ENCODE measurements around the gene STK40. TPM values are rescaled to one million over a fixed set of nuclear protein-coding genes. Genes with fewer than 3 reads are reported as not detected.

The STK40 gene
- total and polyA plus RNA-seq, 2 donors from 2014 or later, result 30.9 to 39.2 TPM

- Histone ChIP-seq H3K36me3 (ENCODE audit: control insufficient read depth in 2 of 3, insufficient read depth in 3 of 3, low read length in 3 of 3) (peaks cover 2 to 45% (median 30%) of the 10 kb centered on the region in 3 donors), H3K9ac (ENCODE audit: low read length in 3 of 3) (no peak overlapping the region), H3K9me3 (ENCODE audit: control insufficient read depth in 2 of 3, insufficient read depth in 1 of 3, low read length in 3 of 3) (no peaks in the 10 kb centered on the region), H3K27me3 (ENCODE audit: control insufficient read depth, insufficient read depth, low read length) (no peaks in the 10 kb centered on the region), H3K4me3 (ENCODE audit: low read length in 3 of 3) (no peak overlapping the region), H3K4me1 (ENCODE audit: control insufficient read depth in 2 of 3, insufficient read depth in 2 of 3, low read depth in 1 of 3, low read length in 3 of 3) (peaks cover 5 to 23% (median 10%) of the 10 kb centered on the region in 3 donors), H3K27ac (ENCODE audit: low read depth in 2 of 2, low read length in 2 of 2) (no peak overlapping the region)
- DNase-seq (peak in 1 of 5 donors; percentile 51), FAIRE-seq (no peak)
- intact Hi-C loops (cut with DNase I), result no loop called here
- no peak for TF ChIP-seq CTCF (IDR thresholded peaks at IDR 0.05; ENCODE audit: borderline replicate concordance, extremely low read depth, insufficient read depth)
Observed at GRCh38 chr1:36352125-36352909, 33.4 kb downstream of the STK40 start.

- Histone ChIP-seq H3K9ac (ENCODE audit: low read length in 3 of 3) (no peak overlapping the region), H3K4me3 (ENCODE audit: low read length in 3 of 3) (no peak overlapping the region), H3K27me3 (ENCODE audit: control insufficient read depth, insufficient read depth, low read length) (no peaks in the 10 kb centered on the region), H3K27ac (ENCODE audit: low read depth in 2 of 2, low read length in 2 of 2) (peak overlapping the region; percentile 34 to 51), H3K9me3 (ENCODE audit: control insufficient read depth in 2 of 3, insufficient read depth in 1 of 3, low read length in 3 of 3) (no peaks in the 10 kb centered on the region), H3K36me3 (ENCODE audit: control insufficient read depth in 2 of 3, insufficient read depth in 3 of 3, low read length in 3 of 3) (peaks cover 2 to 45% (median 29%) of the 10 kb centered on the region in 3 donors), H3K4me1 (ENCODE audit: control insufficient read depth in 2 of 3, insufficient read depth in 2 of 3, low read depth in 1 of 3, low read length in 3 of 3) (peaks cover 5 to 23% (median 10%) of the 10 kb centered on the region in 3 donors)
- intact Hi-C loops (cut with DNase I), result no loop called here
- DNase-seq (peak in 4 of 5 donors; percentile 52 to 76 (median 56)), FAIRE-seq (no peak)
- TF ChIP-seq CTCF (IDR thresholded peaks at IDR 0.05; ENCODE audit: borderline replicate concordance, extremely low read depth, insufficient read depth), result no peak
Observed at GRCh38 chr1:36351227-36351977, 34.3 kb downstream of the STK40 start.

GRCh38 chr1:36350659-36351226 lies 35.0 kb downstream of the STK40 start:
- H3K27ac ChIP-seq (ENCODE audit: low read depth in 2 of 2, low read length in 2 of 2), result peak overlapping the region; percentile 29 to 47
- no peak overlapping the region for H3K4me3 ChIP-seq (ENCODE audit: low read length in 3 of 3)
- intact Hi-C loops (cut with DNase I), result no loop called here
- no peak overlapping the region for H3K9ac ChIP-seq (ENCODE audit: low read length in 3 of 3)
- FAIRE-seq, result no peak
- no peaks in the 10 kb centered on the region for H3K27me3 ChIP-seq (ENCODE audit: control insufficient read depth, insufficient read depth, low read length)
- peak in 1 of 5 donors; percentile 89 for DNase-seq
- H3K36me3 ChIP-seq (ENCODE audit: control insufficient read depth in 2 of 3, insufficient read depth in 3 of 3, low read length in 3 of 3), result peaks cover 2 to 42% (median 29%) of the 10 kb centered on the region in 3 donors
- TF ChIP-seq CTCF (IDR thresholded peaks at IDR 0.05; ENCODE audit: borderline replicate concordance, extremely low read depth, insufficient read depth), result no peak
- H3K4me1 ChIP-seq (ENCODE audit: control insufficient read depth in 2 of 3, insufficient read depth in 2 of 3, low read depth in 1 of 3, low read length in 3 of 3), result peaks cover 5 to 23% (median 10%) of the 10 kb centered on the region in 3 donors
- H3K9me3 ChIP-seq (ENCODE audit: control insufficient read depth in 2 of 3, insufficient read depth in 1 of 3, low read length in 3 of 3), result no peaks in the 10 kb centered on the region
